Gastrocnemius medialis (tissue), 4 donors: ENCODE measurements around the gene AGGF1. TPM values are rescaled to one million over a fixed set of nuclear protein-coding genes. Genes with fewer than 3 reads are reported as not detected.

Source experiments
- ATAC-seq, 2 donors: fragments of 150-250 bp; one replicate each; pipeline ENCODE4 v1.9.1; 2016
- DNase-seq, 2 donors: peaks; one replicate each; pipeline ENCODE4 v3.0.0-alpha.2; 2019
- H3K27ac ChIP-seq, 4 donors: fragments of 200-600 bp; sonication (generic); 1 replicate in 1 of 4; 2 replicates in 3 of 4; pipeline ENCODE4 v1.5.1; 2016 to 2018; ENCODE audit warnings: mild to moderate bottlenecking in 2 of 4, moderate library complexity in 1 of 4
- H3K27me3 ChIP-seq, 3 donors: fragments of 200-600 bp; sonication (generic) in 2 of 3; 1 replicate in 1 of 3; 2 replicates in 2 of 3; pipeline versions ENCODE4 v1.5.1 to v1.6.0; 2016 to 2019; ENCODE audit warnings: mild to moderate bottlenecking in 1 of 3, moderate library complexity in 1 of 3
- H3K36me3 ChIP-seq, 2 donors: fragments of 200-600 bp; sonication (generic) in 1 of 2; one replicate each; pipeline ENCODE4 v1.5.1; 2017 to 2018
- H3K4me1 ChIP-seq, 2 donors: fragments of 200-600 bp; sonication (generic) in 1 of 2; one replicate each; pipeline ENCODE4 v1.5.1; 2016 to 2017; ENCODE audit warnings: mild to moderate bottlenecking in 2 of 2
- H3K4me3 ChIP-seq, 4 donors: fragments of 200-600 bp; sonication (generic) in 3 of 4; 1 replicate in 1 of 4; 2 replicates in 3 of 4; pipeline ENCODE4 v1.5.1; 2016 to 2019; ENCODE audit warnings: mild to moderate bottlenecking in 2 of 4
- H3K9me3 ChIP-seq, 3 donors: fragments of 200-600 bp; sonication (generic) in 2 of 3; 1 replicate in 1 of 3; 2 replicates in 2 of 3; pipeline ENCODE4 v1.5.1; 2016 to 2019
- CTCF ChIP-seq, 5 experiments: fragments of 450-650 bp in 3 of 5; fragments of 200-600 bp in 2 of 5; sonication (generic) in 2 of 5; IDR thresholded peaks in 4 of 5; conservative IDR thresholded peaks in 1 of 5; 1 replicate in 4 of 5; 2 replicates in 1 of 5; pipeline ENCODE4 v1.5.1; 2016 to 2019; ENCODE audit warnings: antibody characterized with exemption in 5 of 5, mild to moderate bottlenecking in 3 of 5, moderate library complexity in 3 of 5
- POLR2A ChIP-seq, 2 donors: fragments of 450-650 bp; IDR thresholded peaks; one replicate each; pipeline ENCODE4 v1.6.1; 2017; ENCODE audit warnings: antibody characterized with exemption in 2 of 2, mild to moderate bottlenecking in 2 of 2, moderate library complexity in 2 of 2
- in situ Hi-C, 4 donors: fragments of 200-750 bp; cut with MboI; loops; one replicate each; pipeline versions ENCODE4 v1.15.0 to v1.8.0; 2017; ENCODE audit warnings: low sequenced_read_pairs in 4 of 4
- intact Hi-C: fragments of 100-400 bp; cut with DNase I; formaldehyde crosslinking; loops from one replicate; pipeline ENCODE4 v1.15.1; 2023; ENCODE audit warnings: low total_unique reads
- total RNA-seq, 4 donors: library from RNA; depleted of rRNA; stranded (reverse); fragments of >200 nt; gene quantifications; one replicate each; pipeline versions ENCODE4 v1.1.0 to v1.2.3, GENCODE V29; 2016

The AGGF1 gene
- total RNA-seq, 4 donors from 2014 or later = 16.9 to 25.0 (median 19.8) TPM

- intact Hi-C loops (no loop called here), in situ Hi-C loops (loop anchor here in 1 of 4 donors (10.0 to 25.0 kb wide), 2 partner anchors 137 to 399 kb away; partner anchors contain the start of gene F2RL2)
- Histone ChIP-seq H3K9me3 (no peaks in the 10 kb centered on the region), H3K27ac (no peak overlapping the region), H3K4me1 (no peaks in the 10 kb centered on the region), H3K36me3 (no peaks in the 10 kb centered on the region), H3K4me3 (no peak overlapping the region), H3K27me3 (no peaks in the 10 kb centered on the region)
- no peak for TF ChIP-seq CTCF (IDR thresholded peaks at IDR 0.05 in 4 of 5, conservative IDR thresholded peaks at IDR 0.05 in 1 of 5)
- no peak for TF ChIP-seq POLR2A (IDR thresholded peaks at IDR 0.05)
- DNase-seq (no peak), ATAC-seq (no peak)
Observed at GRCh38 chr5:77011498-77011897, 18.7 kb upstream of the AGGF1 start.

GRCh38 chr5:77012601-77013000 is 17.6 kb upstream of the AGGF1 start:
- intact Hi-C loops (no loop called here), in situ Hi-C loops (loop anchor here in 1 of 4 donors (10.0 to 25.0 kb wide), 2 partner anchors 138 to 400 kb away; partner anchors contain the start of gene F2RL2)
- ATAC-seq = no peak

GRCh38 chr5:77015938-77016569 is 14.2 kb upstream of the AGGF1 start:
- DNase-seq = no peak
- intact Hi-C loops (no loop called here), in situ Hi-C loops (loop anchor here in 1 of 4 donors (10.0 to 25.0 kb wide), 2 partner anchors 141 to 404 kb away; partner anchors contain the start of gene F2RL2)
- no peaks in the 10 kb centered on the region for H3K9me3 ChIP-seq
- no peaks in the 10 kb centered on the region for H3K36me3 ChIP-seq
- no peak overlapping the region for H3K4me3 ChIP-seq
- no peak overlapping the region for H3K27ac ChIP-seq
- no peak for ATAC-seq
- peaks cover 0 to 2% (median 0%) of the 10 kb centered on the region in 3 donors for H3K27me3 ChIP-seq
- no peaks in the 10 kb centered on the region for H3K4me1 ChIP-seq
- TF ChIP-seq CTCF (IDR thresholded peaks at IDR 0.05 in 4 of 5, conservative IDR thresholded peaks at IDR 0.05 in 1 of 5) (no peak), POLR2A (IDR thresholded peaks at IDR 0.05) (no peak)

More at GRCh38 chr5:77012601-77013000, 17.6 kb upstream of the AGGF1 start:
- no peak overlapping the region for H3K27ac ChIP-seq
- no peak overlapping the region for H3K4me3 ChIP-seq
- no peak for DNase-seq
- H3K4me1 ChIP-seq = no peaks in the 10 kb centered on the region
- TF ChIP-seq CTCF (IDR thresholded peaks at IDR 0.05 in 4 of 5, conservative IDR thresholded peaks at IDR 0.05 in 1 of 5) (no peak), POLR2A (IDR thresholded peaks at IDR 0.05) (no peak)
- no peaks in the 10 kb centered on the region for H3K27me3 ChIP-seq
- H3K9me3 ChIP-seq = no peaks in the 10 kb centered on the region
- H3K36me3 ChIP-seq = no peaks in the 10 kb centered on the region

- DNase-seq = no peak
- intact Hi-C loops (no loop called here), in situ Hi-C loops (loop anchor here in 1 of 4 donors (10.0 to 25.0 kb wide), 2 partner anchors 142 to 405 kb away; partner anchors contain the start of gene F2RL2)
- Histone ChIP-seq H3K4me1 (no peaks in the 10 kb centered on the region), H3K27ac (no peak overlapping the region), H3K36me3 (no peaks in the 10 kb centered on the region), H3K4me3 (no peak overlapping the region), H3K9me3 (no peaks in the 10 kb centered on the region), H3K27me3 (peaks cover 0 to 7% (median 6%) of the 10 kb centered on the region in 3 donors)
- TF ChIP-seq CTCF (IDR thresholded peaks at IDR 0.05 in 4 of 5, conservative IDR thresholded peaks at IDR 0.05 in 1 of 5) = no peak
- TF ChIP-seq POLR2A (IDR thresholded peaks at IDR 0.05) = no peak
- ATAC-seq = no peak
Observed at GRCh38 chr5:77016962-77017361, 13.2 kb upstream of the AGGF1 start.
